ENCODE measurements around the gene ARHGEF25. TPM values are rescaled to one million over a fixed set of nuclear protein-coding genes. Genes with fewer than 3 reads are reported as not detected.
"Not testable (repeated sequence)": the region's sequence is repeated elsewhere in the genome, so short reads cannot be mapped to it uniquely, and the experiment has no call there.

The ARHGEF25 gene
- total RNA-seq, 1 experiment from 2014 or later = 11.7 TPM

- DNase-seq (ENCODE audit: low spot score) = no peak
Observed at GRCh38 chr12:57609101-57609780, 2.0 kb upstream of the ARHGEF25 start.

DNA sequence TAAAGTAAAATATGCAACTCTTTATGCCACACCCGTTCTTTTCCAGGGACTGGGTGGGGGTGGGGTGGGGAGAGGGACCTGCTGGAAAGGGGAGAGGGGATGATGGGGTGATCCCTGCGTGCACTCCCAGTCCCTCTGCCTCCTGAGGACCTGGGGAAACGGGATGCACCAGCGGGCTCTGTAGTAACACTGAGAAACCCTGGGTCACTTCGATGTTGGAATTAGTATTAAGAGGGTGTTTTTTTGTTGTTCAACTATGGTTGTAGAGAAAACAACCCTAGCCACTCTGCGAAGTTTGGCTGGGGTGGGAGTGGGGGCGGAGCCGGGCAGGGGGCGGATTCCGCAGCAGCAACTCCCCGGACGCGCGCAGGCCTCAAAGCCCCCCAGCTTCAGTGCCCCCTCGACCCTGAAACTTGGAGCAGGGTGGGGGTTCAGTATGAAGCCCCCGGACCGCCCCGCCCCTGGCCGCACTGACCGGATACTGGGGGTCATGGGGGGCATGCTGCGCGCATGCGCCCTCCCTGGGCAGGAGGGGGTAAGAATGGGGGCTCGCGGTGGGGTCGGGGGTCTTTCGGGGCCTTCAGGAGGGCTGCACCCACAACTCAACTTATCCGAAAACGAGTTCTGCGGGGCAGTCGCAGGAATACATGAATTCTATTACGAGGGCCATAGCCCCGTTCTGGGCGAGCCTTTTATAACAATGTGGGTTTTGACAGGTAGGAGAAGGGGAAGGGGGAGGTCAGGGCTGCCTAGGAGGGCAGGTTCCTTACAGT lies 1.3 kb upstream of the ARHGEF25 start:
- no peak for DNase-seq (ENCODE audit: low spot score)

GRCh38 chr12:57610554-57611107 lies 604 bp upstream of the ARHGEF25 start:
- no peak for DNase-seq (ENCODE audit: low spot score)

GRCh38 chr12:57611827-57612710 lies 834 bp downstream of the ARHGEF25 start:
- no peak for DNase-seq (ENCODE audit: low spot score)

DNA sequence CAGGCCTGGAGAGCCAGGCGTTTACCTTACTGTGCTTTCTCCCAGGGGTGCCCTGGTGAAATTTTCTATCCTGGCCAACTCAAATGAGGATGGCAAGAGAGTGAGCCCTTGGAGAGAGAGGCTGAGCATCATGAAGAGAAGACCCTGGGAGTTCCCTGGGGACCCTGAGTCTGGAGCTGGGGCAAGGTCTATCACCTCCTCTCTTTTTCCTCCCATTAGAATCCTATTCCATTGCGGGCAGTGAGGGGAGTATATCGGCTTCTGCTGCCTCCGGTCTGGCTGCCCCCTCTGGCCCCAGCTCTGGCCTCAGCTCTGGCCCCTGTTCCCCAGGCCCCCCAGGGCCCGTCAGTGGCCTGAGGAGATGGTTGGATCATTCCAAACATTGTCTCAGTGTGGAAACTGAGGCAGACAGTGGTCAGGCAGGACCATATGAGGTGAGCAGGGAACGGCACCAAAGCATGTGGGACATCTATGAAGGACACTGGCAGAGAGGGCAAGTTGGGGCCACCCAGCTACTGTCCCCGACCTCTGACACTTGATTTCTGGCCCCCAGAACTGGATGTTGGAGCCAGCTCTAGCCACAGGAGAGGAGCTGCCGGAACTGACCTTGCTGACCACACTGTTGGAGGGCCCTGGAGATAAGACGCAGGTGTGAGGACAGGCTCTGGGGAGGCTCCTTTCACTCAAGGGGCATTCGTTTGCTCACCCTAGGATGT lies 1.6 kb downstream of the ARHGEF25 start:
- DNase-seq (ENCODE audit: low spot score) = no peak

DNA sequence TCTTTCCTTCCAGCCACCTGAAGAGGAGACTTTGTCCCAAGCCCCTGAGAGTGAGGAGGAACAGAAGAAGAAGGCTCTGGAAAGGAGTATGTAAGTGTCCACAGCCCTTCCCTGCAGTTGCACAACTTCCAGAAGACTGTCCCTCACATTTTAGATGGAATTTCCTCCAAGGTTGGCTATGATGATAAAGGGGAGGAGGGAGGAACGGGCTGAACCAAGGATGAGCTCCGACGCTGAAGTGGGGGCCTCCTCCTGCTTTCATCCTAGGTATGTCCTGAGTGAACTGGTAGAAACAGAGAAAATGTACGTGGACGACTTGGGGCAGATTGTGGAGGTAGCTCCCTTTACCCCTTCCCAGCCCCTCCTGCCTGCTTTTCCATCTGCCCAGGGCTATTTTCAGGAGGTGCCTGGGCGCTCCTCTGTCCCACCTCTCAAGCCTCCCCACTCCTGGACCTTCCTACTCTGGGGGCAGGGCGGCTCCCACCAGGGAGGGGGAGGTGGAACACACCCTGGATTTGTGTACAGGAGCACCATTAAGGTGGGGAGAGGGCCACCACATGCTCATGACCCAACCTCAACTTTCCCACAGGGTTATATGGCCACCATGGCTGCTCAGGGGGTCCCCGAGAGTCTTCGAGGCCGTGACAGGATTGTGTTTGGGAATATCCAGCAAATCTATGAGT lies 2.3 kb downstream of the ARHGEF25 start:
- DNase-seq (ENCODE audit: low spot score) = no peak

GRCh38 chr12:57614178-57614947 lies 3.1 kb downstream of the ARHGEF25 start:
- no peak for DNase-seq (ENCODE audit: low spot score)

- no peak for DNase-seq (ENCODE audit: low spot score)
Observed at GRCh38 chr12:57614948-57615500, 3.8 kb downstream of the ARHGEF25 start.

DNA sequence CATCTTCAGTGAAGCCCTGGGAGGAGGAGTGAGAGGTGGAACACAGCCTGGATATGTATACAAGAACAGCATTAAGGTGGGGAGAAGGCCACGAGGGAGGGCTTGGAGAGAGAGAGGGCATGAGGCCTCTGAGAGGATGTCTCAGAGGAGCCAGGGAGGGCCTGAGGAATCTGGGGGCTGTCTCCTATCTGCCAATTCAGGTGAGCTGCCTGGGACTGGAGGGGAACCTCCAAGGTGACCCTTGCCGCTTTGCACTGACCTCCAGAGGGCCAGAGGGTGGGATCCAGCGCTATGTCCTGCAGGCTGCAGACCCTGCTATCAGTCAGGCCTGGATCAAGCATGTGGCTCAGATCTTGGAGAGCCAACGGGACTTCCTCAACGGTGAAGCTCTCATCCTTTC lies 4.4 kb downstream of the ARHGEF25 start:
- no peak for DNase-seq (ENCODE audit: low spot score)

DNA sequence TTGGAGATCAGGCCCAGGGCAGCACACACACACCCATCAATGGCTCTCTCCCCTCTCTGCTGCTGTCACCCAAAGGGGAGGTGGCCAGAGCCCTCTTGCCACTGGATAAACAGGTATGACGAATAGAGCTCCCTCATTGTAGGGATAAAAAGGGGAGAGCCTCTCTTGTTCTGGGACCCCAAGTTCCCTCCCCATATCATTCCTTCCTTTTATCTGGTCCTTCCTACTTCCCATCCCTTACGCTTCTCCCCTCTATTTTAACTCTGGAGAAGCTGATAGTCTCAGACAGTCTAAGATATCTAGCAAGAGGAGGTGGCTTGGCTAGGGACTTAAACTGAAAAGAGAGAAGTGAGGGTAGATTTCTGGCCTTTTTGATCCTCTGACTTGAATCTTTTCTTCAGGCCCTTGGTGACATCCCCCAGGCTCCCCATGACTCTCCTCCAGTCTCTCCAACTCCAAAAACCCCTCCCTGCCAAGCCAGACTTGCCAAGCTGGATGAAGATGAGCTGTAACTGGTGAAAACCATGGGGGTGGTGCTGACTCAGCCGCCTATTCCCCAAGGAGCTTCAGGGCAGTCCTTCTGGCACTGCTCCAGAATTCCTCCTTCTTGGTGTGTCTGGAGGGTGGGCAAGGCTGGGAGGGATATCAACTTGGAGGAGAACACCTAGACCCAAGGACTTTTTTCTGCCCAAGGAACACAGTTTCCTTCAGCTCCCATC lies 5.3 kb downstream of the ARHGEF25 start:
- no peak for DNase-seq (ENCODE audit: low spot score)

DNA sequence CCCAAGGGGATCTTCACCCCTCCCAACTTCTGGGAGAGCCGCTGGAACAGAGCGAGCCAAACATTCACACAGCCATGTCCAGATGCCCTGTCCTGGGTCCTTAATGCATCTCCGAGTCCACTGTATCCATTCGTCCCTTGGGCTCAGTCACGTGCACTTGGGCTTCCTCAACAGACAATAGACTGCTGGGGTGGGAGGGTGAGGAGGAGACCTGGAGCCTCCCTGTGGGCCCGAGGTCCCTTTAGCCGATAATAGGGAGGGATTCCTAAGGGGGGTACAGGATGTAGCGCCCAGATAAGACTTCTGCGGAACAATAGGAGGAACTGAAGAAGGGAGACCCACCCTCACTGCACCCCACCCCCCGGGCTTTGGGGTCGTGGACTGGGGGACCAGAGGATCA lies 6.7 kb downstream of the ARHGEF25 start:
- no peak for DNase-seq (ENCODE audit: low spot score)

- DNase-seq (ENCODE audit: low spot score) = not testable (repeated sequence)
Observed at GRCh38 chr12:57618431-57618830, 7.2 kb downstream of the ARHGEF25 start.

DNA sequence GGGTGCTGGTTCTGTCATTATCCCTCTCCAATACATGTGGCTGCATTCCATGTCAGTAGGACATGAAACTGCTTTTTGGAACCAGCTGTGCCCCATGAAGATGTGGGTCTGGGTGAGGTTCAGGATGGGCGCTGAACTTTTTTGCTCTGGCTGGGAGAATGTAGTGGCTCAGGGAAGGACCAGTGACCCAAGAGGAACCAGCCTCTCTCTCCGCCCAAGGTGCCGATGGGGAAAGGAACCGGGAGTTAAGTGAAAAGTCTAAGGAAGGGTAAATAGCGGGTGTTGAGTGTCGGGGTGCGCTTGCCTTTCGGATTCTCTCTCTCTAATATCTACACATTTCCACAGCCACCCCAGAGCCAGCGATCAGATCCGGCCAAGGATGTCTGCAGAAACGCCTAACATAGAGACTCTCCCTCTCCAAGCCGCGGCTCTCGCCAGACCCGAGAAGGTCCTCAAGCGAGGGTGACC lies 7.8 kb downstream of the ARHGEF25 start:
- DNase-seq (ENCODE audit: low spot score) = no peak

GRCh38 chr12:57619434-57620244 lies 8.4 kb downstream of the ARHGEF25 start:
- DNase-seq (ENCODE audit: low spot score) = no peak

DNA sequence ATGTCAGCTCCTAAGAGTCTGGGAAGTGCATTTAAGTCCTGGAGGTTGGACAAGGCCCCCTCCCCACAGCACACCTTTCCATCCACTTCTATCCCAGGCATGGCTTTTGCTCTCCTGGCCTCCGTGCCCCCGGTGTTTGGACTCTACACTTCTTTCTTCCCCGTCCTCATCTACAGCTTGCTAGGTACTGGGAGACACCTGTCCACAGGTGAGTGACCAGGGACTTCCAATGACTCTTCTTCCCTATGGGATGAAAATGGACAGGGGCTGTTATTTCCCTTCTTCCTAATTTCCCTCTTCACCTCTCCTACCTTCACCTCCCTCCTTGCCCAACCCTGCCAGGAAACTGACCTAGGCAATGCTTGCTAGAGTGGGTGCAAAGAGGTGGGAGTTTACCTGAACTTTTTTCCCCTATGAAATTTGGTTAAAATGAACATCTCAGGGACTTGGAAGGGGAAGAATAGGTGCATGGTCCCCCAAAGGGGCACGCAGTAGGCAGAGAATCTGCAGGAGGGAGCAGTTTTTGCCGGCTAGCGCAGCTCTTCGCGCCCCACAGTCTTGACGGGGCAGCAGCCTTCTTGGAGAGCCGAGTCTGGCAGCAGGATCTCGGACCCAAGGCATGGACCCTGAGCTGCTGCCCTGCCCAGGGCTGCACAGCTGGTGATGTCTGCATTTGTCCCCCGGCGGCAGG lies 9.2 kb downstream of the ARHGEF25 start:
- DNase-seq (ENCODE audit: low spot score) = no peak

GRCh38 chr12:57620936-57621496 lies 9.8 kb downstream of the ARHGEF25 start:
- no peak for DNase-seq (ENCODE audit: low spot score)

All from H4 (cell line).